HL-60/S4 (cell line): ENCODE results near the gene CCDC127.

ENCODE experiments used
- in situ Hi-C: fragments of 300-500 bp; cut with MboI; formaldehyde crosslinking; loops from 2 replicates; pipeline ENCODE4 v1.14.3; 2022; ENCODE audit warnings: low sequenced_read_pairs

The CCDC127 gene

DNA sequence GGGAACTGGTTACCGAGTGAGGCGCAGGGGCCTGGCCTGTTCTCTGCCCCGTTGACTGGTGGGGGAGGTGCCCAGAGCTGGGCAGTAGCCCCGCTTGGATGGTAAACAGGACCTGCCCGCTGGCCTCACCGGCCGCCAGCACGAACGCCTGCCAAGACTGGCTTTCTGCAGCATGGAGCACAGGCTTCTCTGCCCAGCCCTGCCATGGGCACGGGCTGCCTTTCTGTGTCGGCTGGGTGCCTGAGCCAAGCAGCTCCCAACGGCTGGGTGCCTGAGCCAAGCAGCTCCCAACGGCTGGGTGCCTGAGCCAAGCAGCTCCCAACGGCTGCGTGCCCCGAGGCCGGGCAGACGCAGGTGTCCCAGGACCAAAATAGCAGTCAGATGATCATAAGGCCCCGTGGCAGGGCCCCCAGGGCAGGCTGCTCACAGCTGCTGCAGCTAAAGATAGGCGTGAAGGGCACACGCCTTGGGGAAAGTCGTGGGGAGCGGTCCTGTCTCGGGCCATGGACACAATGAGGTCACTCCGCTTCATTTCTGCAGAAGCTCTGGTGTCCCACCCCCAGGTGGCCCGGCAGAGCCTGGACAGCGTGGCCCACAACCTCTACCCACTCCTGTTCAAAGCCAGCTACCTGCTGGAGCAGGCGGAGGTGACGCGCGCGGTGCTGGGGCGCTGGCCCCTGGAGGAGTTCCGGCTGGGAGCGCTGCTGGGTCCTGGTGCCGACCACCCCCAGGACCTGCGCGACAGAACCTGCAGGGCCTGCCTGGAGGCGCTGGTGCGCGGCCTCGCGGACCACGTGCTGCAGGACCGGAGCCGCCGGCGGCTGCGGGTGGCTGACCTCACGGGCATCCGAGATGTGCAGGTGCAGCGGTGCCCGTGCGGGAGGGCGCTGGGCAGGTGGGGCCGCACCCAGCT lies 26.7 kb downstream of the CCDC127 start, which contains the start of gene LRRC14B:
Gene LRRC14B (plus strand): TSS at position 460 of the 913 bp plus-strand sequence. CDS start 44 bp downstream, at position 504.
- in situ Hi-C loops: no loop called here

GRCh38 chr5:190366-191035 lies 27.5 kb downstream of the CCDC127 start:
- in situ Hi-C loops: no loop called here

DNA sequence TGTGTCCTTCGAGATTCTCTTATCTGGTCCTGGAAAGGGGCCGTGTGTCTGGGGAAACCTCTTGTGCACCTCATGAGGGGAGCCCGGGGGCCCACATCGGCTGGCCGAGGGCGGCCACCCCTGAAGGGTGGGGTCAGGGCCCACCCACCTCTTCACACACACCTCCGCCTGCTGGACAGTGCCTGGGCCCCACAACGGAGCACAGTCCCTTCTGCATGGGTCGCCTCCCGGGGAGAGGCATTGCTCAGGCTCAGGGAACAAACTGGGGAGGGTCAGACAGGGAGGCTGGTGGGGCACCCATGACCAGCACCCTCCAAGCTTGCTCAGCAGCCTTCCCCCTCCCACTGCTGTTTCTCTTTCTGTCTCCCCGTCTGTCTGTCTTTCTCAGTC lies 28.0 kb downstream of the CCDC127 start:
- in situ Hi-C loops: no loop called here

DNA sequence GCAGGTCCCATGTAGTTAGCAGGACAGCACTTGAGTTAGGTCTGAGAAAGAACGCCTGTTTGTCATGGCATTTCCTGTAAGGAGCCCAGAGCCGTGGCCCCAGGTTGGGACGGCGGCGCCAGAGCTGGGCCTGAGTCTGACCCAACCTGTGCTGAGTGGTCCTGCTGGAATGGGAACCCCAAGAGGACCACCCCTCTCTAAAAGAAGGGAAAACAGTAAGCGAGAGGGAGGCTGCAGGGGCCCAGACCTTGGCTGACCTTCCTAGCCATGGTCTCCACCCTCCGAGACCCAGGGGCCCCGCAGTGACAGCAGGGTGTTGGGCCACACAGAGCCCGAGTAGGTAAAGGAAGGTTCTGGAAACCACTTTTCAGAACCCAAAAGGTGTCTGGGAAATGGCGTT lies 28.5 kb downstream of the CCDC127 start:
- in situ Hi-C loops: no loop called here

DNA sequence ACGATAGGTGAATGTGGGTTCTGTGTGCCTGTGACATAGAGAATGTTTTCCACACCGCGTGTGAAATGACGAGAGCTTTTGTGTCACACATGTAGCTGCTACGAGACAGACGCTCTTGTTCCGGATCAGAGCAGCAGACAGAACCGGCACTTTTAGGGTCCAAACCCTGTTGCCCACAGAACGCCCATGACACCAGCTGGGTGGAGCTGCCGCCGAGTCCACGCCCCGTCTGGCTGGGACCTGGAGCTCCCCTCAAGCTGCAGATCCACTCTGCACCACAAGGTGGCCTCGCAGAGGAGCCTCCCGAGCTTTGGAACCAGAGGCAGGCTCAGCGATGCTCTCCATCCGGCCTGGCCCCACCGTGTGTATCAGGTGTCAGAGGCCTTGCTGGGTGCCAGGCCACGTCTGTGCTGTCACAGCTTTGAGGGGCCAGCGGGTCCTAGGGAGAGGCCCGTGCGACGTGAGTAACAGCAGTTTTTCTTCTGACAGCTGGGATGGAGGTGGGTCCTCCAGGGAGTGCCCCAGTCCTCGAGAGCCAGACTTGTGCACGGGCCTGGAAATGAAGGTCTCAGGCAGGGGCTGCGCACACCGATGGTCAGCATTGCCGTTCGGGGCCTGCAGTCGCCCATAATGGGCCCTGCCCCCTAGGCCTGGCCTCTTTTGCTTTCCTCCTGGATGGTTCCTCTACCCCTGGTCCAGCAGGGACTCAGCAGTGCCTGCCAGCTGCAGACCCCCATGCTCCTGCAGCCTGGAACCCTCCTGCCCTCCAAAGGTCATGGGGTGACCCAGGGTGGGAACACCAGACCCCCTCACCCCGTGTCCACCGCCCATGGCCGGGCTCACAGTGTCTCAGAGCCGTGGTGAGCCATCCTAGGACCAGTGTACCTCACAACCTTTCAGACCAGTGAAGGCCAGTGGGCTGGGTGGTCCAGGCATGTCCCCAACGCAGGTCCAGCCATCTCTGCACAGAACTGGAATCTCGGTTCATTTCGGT lies 29.2 kb downstream of the CCDC127 start:
- in situ Hi-C loops: no loop called here

- in situ Hi-C loops: no loop called here
These were observed 30.1 kb downstream of the CCDC127 start for GRCh38 chr5:187617-188451.

GRCh38 chr5:187042-187431 lies 30.9 kb downstream of the CCDC127 start:
- in situ Hi-C loops: no loop called here

DNA sequence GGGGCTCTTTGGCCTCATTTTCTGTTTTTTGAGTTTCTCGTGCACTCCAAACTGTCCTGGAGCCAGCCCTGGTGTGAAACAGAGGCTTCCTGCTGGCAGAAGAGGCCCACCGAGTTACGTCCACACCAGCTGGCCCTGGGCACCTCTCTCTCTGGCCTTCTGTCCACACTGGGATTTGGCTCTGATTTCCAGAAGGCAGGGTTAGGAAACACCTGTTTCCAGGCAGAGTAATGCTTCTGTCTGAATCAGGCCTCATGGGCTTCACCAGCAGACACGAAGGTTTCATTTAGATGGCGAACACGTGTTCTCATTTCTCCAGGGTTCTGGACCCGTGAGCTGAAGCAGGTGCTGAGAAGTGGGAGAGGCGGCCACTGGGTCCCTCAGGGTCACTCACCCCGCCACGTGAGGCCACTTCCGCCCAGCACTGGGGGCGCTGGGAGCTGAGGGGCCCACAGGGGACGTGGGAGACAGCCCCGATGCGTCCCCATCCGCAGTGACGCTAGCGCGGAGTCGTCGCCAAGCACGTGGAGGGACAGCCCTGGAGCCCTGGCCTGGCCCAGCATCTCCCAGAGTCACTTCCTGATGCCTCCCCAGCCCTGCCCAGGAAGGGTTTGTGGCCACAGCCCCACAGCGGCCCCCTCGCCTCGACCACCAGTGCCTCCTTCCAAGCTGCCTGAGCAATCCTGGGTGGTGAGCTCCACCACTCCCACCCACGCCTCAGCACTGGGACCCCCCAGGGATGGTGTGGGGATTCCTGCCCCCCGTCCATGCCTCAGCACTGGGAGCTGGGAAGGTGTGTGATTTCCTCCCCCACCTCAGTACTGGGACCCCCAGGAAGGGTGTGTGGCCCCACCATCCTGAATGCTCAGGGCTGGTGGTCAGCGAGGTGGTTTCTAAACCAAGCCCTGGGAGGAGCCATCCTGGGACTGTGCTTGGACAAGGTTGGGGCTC lies 31.6 kb downstream of the CCDC127 start:
- in situ Hi-C loops: no loop called here

DNA sequence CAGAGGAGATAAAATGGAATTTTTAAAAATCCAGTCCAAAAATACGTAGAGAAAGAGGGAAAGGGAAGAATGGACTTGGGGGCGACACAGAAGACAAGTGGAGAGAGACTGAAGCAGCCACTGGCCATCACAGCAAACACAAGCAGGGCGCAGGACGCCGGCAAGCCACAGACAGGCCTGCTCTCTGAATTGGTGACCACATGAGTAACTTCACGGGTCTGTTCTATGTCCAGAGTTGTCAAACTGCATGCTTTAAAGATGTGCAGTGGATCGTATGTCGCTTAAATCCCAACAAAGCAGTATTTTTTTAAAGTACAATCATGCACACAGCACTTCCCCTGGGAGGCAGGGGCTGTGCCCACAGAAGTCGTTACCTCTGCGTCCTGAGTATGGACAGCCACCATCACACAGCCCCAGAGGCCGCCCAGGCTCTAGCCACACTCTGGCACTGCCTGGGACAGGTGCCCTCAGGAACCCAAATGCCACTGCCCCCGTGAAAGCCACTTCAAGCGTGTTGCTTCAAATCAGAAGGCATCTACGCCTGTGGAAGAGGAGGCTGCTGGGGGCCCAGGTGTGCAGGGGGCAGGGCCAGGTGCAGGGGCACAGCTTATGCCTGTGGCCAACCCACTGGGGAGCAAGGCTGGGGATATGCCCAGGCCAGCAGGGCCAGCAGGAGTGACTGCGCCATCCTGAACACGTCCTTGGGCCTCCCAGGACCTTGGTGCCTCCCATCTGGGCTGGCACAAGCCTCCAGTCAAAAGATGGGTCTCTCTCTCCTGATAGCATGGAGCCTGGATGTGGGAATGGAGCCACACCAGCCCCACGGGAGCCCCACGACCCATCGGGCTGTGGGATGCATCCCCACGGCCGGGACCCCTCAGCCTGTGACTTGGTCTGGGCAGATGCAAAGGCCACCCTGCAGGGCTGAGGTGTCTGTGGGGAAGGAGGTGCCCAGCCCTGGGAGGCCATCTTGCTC lies 32.6 kb downstream of the CCDC127 start:
- in situ Hi-C loops: no loop called here

- in situ Hi-C loops: no loop called here
These were observed 33.5 kb downstream of the CCDC127 start for GRCh38 chr5:184471-184870.

DNA sequence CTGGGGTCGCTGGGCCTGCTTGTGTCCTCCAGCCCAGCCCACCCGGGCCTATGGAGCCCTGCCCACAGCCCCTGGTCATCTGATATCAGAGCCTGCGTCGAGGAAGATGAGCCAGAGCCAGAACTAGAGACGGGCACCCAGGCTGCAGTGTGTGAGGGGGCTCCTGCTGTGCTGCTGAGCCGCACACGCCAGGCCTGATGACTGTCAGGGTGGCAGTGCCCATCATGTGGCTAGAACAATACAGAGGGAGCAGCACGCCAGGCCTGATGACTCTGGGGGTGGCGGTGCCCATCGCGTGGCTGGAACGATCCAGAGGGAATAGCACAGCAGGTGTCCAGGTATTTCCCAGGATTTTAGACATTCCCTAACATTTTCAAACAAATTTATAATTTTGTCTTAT lies 35.8 kb downstream of the CCDC127 start:
- in situ Hi-C loops: no loop called here

DNA sequence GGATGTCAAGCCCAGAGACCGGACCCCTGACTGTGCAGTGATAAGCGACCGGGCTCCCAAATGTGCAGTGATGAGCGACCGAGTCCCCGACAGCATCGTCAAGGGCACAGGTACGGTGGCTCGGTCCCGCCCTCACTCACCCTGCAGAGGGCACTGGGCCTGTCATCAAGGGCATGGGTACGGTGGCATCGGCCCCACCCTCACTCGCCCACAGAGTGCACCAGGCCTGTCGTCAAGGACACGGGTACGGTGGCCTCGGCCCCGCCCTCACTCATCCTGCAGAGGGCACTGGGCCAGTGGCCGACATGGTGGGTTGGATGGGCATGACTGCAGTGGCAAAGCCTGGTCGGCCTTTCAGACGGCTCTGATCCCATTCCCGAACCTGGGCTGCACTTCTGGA lies 36.4 kb downstream of the CCDC127 start:
- in situ Hi-C loops: no loop called here

- in situ Hi-C loops: no loop called here
These were observed 36.8 kb downstream of the CCDC127 start for GRCh38 chr5:181160-181559.

DNA sequence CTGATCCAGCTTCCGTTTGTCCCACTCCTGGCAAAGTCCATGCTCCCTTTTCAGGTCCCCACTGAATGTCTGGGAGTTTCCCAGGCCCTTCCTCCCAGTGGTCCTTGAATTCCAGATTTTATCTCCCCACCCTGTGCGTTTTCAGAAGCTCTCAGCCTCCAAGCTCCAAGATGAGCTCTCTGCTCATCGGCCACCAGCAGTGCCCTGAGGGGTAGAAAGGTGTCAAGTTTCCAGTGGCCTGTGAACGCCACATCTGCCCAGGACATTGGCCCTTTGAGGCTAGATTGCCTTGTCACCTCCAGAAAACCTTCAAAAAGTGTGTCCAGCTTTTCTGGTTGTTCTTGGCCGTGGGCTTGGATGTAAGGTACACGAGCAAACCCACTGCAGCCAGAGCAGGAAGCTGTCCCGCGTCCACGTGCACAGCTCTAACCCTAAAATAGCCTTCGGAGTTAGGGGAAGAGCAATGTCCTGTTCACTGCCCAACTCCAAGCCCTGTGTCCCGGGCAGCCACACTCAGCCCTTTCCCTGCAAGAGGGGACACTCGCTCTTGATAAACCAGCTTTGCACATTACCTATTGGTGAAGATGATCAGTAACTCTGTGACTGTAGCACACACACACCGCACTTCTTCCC lies 37.6 kb downstream of the CCDC127 start:
- in situ Hi-C loops: no loop called here

- in situ Hi-C loops: no loop called here
These were observed 38.6 kb downstream of the CCDC127 start for GRCh38 chr5:179401-179800.

GRCh38 chr5:178110-178509 lies 39.8 kb downstream of the CCDC127 start:
- in situ Hi-C loops: no loop called here

- in situ Hi-C loops: no loop called here
These were observed 41.6 kb downstream of the CCDC127 start for GRCh38 chr5:176296-176823.
